GM10266 (cell line): ENCODE results near the gene HIVEP3.

Experiments
- DNase-seq: peaks from one replicate; pipeline ENCODE4 v3.0.0; 2012; ENCODE audit errors: extremely low spot score
- TF ChIP-seq, protein P1 (sequence below): IDR thresholded peaks from 2 replicates; pipeline ENCODE4 v1.5.1; 2012; ENCODE audit warnings: mild to moderate bottlenecking, low read depth; ENCODE audit not compliant: control insufficient read depth, insufficient read depth; ENCODE audit errors: missing control alignments

HIVEP3 gene

DNA sequence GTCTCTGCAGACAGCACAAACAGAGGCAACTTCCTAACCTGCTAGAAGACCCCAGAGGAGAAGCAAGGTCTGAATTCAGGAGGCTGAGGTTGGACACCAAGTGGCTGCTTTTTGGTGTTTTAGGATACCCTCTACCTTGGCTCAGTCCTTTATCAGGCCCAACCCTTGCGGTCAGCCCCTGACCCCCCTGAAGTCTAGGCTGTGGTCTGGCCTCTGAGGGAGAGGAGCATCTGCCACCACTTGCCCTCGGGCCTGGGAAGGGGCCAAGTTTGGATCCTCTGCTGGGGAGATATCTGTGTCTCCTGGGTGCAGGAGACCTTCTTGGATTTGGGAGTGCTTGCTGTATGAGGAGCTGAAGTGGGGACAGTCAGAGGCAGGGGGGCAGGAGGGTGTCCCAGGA, 455.2 kb downstream of the HIVEP3 start:
- no peak for DNase-seq
- TF ChIP-seq, protein P1, sequence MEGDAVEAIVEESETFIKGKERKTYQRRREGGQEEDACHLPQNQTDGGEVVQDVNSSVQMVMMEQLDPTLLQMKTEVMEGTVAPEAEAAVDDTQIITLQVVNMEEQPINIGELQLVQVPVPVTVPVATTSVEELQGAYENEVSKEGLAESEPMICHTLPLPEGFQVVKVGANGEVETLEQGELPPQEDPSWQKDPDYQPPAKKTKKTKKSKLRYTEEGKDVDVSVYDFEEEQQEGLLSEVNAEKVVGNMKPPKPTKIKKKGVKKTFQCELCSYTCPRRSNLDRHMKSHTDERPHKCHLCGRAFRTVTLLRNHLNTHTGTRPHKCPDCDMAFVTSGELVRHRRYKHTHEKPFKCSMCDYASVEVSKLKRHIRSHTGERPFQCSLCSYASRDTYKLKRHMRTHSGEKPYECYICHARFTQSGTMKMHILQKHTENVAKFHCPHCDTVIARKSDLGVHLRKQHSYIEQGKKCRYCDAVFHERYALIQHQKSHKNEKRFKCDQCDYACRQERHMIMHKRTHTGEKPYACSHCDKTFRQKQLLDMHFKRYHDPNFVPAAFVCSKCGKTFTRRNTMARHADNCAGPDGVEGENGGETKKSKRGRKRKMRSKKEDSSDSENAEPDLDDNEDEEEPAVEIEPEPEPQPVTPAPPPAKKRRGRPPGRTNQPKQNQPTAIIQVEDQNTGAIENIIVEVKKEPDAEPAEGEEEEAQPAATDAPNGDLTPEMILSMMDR: no peak

DNA sequence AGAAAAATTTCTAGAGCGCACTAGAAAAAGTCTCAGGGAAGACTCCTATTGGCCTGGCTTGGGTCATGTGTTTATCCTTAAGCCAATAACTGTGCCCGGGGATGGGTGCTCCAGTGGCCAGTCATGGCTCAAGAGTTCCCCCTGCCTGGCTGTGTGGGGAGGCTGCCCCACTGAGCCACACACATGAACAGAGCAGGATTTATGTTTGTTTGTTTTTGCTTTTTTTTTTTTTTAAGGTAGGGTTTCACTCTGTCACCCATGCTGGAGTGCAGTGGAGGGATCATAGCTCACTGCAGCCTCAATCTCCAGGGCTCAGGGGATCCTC, 456.1 kb downstream of the HIVEP3 start:
- TF ChIP-seq, protein P1: no peak
- no peak for DNase-seq

DNA sequence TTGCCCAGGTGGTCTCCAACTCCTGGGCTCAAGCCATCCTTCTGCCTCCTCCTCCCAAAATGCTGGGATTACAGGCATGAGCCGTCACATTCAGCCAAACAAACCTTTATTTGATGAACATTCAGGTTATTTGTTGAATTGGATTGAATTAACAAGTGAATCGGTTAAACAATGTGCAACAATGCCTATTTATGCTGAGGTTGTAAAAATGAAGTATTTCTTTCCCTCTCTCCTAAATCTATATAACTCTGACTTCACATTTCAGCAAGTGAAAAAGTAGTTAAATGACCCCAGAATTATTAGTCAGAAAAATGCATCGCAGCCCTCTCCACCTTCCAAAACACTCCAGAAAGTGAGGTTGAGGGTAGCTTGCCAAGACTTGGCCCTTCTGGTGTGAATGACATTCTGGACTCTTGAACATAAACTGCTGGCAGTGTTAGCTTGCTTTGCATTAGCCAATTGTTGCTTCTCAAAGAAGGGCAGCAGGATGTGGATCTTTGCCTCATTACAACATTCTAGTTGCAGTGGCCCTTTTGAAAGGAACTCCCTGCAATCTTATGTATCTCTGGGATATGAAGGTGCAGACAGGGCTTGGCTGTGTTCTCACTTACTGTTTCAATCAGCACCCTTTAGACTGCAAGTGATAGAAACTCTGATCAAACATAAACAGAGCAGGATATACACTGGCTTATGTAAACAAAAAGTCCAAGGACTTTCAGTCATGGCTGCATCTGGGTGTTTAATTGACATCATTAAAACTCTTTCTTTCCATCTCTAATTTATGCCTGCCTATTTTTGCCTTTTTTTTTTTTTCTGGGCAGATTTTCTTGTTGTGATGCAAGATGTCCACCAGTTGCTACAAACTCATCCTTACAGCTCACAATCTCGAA, 456.7 kb downstream of the HIVEP3 start:
- DNase-seq: no peak
- TF ChIP-seq, protein P1: no peak

DNA sequence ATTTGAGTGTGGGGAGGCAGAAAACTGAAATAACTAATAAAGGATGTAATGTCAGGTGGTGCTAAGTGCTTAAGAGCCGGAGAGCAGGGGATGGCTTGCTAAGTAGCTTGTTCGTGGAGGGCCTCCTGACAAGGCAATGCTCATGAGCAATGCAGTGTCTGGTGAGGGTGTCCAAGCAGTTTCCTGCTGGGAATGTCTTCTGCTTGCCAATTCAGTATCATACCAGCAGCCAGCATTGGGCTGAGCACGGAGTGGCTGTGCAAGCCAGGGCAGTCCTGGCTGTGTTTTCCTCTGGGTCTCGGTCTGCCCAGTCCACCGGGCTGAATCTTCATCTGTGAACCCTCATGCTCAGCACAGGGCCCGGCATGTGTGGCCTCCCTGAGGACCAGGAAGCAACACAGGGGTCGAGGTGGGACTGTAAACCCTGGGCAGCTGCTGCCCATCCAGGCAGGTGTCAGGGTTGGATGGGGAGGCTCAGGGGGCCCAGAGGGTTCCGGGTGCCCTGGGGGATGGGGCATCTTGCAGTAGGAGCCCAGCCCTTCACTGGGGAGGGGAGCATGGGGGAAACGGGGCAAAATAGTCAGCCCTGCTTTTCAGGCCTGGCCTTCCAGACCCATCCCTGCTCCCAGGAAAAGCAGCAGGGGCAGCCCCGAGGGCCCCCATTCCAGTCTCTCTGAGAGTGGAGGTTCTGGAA, 461.7 kb downstream of the HIVEP3 start:
- TF ChIP-seq, protein P1: no peak
- DNase-seq: no peak
